GM12801 (cell line): Measurements from ENCODE around the gene PAK5.

Source experiments
- TF ChIP-seq, protein P1 (sequence below): IDR thresholded peaks from one replicate; pipeline ENCODE4 v1.5.1; 2011; ENCODE audit warnings: control low read depth; ENCODE audit not compliant: insufficient read length; ENCODE audit errors: extremely low read depth

Gene PAK5

DNA sequence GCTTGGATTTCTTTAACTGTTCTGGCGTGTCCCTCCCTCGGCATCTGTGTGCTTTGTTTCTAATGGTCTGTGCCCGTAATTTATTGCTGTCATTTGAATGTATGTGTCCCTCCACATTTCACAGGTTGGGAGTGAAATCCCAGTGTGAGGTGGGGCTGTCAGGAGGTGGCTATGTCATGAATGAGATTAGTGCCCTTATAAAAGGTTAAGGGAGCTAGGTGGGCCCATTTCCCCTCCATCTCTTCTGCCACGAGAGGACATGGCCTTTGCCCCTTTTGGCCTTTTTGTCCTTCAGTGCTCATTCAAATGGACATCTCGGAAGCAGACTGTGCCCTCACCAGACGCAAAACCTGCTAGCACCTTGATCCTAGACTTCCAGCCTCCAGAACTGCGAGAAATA lies 228.2 kb downstream of the PAK5 start:
- TF ChIP-seq, protein P1, sequence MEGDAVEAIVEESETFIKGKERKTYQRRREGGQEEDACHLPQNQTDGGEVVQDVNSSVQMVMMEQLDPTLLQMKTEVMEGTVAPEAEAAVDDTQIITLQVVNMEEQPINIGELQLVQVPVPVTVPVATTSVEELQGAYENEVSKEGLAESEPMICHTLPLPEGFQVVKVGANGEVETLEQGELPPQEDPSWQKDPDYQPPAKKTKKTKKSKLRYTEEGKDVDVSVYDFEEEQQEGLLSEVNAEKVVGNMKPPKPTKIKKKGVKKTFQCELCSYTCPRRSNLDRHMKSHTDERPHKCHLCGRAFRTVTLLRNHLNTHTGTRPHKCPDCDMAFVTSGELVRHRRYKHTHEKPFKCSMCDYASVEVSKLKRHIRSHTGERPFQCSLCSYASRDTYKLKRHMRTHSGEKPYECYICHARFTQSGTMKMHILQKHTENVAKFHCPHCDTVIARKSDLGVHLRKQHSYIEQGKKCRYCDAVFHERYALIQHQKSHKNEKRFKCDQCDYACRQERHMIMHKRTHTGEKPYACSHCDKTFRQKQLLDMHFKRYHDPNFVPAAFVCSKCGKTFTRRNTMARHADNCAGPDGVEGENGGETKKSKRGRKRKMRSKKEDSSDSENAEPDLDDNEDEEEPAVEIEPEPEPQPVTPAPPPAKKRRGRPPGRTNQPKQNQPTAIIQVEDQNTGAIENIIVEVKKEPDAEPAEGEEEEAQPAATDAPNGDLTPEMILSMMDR: no peak

DNA sequence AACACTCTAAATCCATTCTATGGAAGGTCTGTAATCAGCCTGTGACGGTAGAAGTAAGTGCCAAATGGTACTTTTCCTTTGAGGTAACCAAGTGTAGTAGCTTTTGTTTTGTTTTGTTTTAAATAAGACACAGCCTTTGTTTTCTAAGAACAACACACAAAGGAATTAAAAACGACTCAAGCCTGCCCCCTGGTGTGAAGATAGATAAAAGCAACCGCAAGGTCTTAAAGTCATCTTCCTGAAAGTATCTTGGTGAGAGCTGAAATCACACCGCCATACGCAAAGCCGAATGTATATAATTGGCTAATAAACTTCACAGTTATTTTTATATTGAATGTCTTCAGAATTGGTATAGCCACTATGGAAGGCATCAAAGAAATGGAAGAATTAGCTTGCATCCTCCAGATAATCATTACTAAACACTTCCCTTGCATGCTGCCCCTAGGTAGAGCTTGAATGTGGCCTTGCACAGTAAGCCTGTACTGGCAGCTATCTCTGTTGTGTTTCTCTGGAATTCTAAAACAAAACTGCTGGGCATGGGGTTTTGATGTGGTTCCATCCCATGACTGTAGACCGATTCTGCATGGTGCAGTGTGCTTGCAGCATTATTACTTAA lies 228.9 kb downstream of the PAK5 start:
- TF ChIP-seq, protein P1: no peak

DNA sequence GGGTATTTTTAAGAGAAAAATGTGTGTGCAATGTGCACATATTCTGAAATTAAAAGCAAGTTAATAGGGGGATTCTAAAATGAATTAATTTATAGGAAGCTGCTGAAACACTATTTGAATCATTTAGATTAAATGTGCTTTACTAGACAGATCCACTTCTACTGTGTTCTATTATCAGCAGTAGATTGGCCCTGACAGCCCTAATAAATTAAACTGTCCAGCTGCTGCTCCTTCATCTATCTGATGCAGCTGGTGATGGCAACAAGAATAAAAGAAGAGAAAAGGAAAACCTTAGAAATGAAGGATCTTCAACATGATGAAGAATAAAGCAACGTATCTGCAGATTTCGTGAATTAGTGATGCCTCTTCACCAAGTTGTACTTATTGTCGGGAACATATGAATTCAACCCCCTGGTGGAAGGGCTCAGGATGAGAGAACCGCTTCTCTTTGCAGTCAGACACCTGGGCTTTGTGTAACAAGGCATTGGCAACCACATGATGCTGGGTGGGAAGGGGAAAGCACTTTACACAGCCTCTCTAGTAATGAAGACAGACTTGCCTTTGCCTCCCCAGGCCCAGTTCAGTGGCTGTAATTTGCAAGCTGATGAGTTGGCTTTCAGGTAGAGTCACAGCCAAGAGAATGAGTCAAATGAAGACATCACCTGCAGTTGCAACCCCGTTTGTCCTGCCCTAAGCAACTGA lies 230.1 kb downstream of the PAK5 start:
- TF ChIP-seq, protein P1: no peak

DNA sequence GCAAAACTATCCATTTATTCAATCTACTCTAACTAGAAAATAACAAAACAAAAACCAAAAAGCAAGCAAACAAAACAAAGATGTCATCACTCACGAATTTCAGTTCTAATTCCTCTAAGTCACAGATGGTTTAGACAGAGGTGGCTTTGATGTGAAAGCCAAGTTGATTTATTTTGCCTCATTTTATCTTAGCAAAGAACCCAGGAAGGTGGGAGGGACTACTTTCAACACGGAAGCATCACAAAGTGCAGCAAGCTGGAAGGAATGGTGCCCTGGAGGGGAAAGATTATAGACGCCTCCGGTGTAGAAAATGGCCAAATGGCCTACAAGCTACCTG lies 236.1 kb downstream of the PAK5 start:
- TF ChIP-seq, protein P1: no peak

DNA sequence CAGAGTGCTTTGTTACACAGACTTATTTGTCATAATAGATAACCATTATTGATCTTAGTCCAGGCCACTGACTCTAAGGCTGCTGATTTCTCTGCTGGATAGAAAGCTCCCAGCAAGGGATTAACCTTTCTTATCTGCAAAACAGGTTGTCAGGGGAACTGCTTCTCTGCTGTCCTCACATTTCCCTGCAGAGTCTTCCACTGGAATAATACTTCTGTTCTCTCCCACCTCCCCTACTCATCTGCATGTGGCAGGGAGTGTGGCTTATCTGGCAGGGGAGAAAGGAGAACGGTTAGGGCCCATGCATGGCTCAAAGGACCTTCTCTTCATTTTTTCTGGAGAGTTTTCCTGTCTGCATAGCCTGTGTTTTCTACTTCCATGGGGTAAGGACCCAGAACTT lies 238.3 kb downstream of the PAK5 start:
- TF ChIP-seq, protein P1: no peak

DNA sequence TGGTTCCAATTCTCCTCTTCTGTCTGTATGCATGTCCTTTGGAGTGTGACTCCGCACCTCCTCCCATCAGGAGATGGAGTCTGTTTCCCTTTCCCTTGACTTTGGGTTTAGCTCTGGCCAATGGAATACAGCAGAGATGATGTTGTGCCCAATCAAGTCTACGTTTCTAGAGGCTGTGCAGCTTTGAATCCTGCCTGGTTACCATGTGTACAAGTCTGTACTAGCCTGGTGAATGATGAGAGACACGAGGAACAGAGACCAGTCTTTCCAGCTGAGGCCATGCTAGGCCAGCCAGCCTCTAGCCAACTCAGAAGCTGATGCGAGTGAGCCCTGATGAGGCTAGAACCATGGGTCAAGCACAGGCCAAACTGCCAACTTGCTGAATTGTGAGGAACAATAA lies 241.3 kb downstream of the PAK5 start:
- TF ChIP-seq, protein P1: no peak

DNA sequence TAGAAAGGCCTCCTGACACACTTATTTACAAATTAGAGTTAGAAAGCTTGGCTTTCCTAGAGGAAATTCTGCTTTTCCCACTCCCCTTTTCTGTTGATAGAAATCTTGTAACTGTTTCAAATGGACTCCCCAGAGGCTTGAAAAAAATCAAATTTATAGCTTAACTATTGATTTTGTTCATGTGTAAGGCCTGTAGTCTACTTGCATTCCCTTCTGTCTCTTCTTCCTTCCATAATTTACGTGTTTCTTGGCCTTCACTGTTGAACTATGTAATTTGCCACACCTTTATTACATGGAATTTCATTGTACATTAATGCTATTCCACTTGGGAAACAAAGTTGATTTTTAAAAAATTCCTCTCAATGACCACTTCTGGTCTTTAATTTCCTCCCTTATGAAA lies 243.1 kb downstream of the PAK5 start:
- TF ChIP-seq, protein P1: no peak
